ENCODE results near the gene MTERF4.

DNA sequence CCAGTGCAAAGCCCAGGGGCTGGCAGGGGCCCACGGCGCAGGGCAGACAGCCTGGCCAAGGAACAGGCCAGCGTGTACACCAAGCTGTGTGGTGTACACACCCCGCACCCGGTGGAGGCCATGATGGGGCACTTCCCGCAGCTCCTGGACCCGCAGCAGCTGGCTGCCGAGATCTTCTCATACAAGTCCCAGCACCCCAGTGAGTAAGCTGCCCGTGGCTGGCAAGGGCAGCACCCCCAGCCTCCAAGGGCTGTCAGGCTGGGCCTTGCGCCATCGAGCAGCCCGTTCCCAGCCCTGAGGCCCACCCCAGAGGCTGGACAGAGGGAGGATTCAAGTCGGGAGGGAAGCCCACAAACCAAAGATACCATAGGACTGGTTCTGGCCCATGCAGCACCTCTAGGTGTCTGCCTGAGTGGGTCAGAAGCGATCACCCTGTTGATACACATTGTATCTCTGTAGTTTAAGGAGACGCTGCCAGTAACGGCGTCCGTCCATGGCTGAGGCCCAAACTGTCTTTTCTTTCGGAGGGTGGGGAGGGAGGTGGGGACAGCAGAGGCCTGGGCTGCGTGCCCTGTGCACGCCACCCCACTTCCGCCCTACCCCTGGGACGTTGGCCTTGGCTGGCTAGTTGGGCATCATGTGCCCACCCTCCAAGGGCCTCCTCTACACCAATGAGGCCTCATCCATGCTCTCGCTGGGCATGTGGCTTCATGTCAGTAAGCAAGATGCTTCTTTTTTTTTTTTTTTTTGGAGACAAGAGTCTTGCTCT, 16.8 kb upstream of the MTERF4 start:
- no peak for TF ChIP-seq EZH2phosphoT487 (IDR thresholded peaks at IDR 0.05; ENCODE audit: low read depth)
- TF ChIP-seq, protein P1, sequence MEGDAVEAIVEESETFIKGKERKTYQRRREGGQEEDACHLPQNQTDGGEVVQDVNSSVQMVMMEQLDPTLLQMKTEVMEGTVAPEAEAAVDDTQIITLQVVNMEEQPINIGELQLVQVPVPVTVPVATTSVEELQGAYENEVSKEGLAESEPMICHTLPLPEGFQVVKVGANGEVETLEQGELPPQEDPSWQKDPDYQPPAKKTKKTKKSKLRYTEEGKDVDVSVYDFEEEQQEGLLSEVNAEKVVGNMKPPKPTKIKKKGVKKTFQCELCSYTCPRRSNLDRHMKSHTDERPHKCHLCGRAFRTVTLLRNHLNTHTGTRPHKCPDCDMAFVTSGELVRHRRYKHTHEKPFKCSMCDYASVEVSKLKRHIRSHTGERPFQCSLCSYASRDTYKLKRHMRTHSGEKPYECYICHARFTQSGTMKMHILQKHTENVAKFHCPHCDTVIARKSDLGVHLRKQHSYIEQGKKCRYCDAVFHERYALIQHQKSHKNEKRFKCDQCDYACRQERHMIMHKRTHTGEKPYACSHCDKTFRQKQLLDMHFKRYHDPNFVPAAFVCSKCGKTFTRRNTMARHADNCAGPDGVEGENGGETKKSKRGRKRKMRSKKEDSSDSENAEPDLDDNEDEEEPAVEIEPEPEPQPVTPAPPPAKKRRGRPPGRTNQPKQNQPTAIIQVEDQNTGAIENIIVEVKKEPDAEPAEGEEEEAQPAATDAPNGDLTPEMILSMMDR (IDR thresholded peaks at IDR 0.05; ENCODE audit: low read depth, low read length): no peak

Data from OCI-LY3 (cell line).